ENCODE measurements around the gene UBE2H.
"Not testable (repeated sequence)": the region's sequence is repeated elsewhere in the genome, so short reads cannot be mapped to it uniquely, and the experiment has no call there.

Gene UBE2H

DNA sequence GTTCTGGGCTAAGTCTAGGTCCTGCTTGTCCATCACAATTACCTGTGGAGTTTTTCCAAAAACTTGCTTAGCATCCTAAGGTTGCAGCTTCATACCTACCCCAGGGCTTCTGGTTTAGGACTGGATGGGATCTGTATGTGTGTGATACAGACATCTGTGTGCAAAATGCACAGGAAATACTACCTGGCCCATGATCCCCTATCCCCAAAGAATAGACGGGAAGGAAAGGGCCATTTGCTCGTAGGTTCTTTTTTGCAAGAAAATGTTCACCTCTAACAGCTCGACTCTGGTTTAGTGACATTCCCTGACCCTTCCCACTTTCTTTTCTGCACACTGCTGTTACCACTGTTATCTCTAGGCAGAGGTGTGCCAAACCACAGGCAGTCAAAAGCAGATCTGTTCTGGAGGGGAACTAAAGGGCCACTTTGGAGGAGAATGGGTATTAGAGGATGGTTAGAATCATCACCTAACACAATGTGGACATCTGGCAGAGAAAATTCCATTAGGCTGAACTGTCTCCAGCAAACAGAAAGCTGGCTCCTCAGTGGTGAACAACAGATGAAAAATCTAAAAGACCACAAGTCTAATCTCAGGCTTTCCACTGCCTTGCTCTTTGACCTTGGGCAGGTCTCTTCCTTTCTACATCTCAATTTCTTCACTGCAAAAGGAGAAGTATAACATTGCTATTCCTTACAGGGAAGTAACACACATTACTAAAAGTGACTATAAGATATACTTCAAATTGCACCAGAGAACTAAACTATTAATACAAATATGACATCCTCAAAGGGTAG is 107.4 kb downstream of the UBE2H start:
- no peak for DNase-seq (ENCODE audit: low read depth in 1 of 2, low spot score in 1 of 2)

DNA sequence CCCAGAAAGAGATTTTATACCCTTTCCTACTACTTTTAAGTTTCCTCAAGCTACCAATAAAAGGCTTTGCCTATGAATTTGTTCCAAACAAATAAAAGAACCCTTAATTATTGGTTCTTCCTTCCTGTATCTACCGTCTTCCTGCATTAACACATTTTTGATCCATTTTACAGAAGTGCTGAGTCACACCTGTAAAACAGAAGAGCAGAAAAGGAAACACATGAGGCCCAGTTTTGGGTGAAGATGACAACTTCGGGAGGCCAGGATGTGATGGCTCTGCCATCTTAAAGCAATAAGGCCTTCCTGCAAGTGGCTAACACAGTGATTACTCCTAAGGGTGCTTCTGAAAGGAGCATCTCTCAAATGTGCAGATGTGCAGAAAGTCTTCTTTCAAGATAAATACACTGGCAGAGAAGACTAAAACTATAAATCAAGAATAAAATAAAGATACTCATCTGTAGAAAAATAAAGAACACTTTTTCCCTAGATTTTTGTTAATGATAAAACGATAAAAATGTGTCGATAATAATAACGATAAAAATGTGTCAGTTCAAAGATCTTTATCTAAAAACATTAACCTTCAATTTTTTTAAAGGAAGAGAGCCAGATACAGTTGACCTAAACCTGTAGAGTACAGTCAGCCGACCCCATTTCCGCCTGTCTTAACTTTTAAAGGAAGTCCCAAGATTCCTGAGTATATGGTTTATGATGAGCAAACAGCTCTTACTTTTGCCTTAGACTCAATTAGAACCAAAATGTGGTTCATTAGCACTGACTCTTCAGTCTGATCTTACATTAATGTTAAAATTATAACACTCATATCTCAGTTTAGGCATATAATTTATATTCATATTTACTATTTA is 108.6 kb downstream of the UBE2H start:
- no peak for DNase-seq (ENCODE audit: low read depth in 1 of 2, low spot score in 1 of 2)

DNA sequence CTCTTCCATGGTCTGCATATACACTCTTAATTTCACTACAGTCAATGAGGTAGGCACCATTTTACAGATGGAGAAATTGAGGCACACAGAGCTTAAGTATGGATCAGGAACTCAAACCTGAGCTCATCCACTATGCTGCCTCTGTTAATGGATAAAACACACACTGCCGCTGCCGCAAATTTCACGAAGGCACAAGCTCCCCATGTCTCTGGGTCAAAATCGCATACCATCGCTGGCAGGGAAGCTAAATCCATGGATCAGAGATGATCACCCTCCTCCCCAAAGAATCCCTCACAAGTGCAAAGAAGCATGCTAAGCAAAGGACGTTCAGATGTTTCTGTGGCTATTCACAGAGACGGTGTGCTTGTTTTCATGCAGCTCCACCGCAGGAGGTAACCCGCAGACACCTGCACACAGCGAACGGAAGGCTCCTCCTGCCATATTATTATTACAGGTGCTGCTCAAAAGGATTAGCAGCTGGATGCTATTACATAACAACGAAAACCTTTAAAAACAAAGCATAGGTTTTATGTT is 109.3 kb downstream of the UBE2H start:
- DNase-seq (ENCODE audit: low read depth in 1 of 2, low spot score in 1 of 2): no peak

DNA sequence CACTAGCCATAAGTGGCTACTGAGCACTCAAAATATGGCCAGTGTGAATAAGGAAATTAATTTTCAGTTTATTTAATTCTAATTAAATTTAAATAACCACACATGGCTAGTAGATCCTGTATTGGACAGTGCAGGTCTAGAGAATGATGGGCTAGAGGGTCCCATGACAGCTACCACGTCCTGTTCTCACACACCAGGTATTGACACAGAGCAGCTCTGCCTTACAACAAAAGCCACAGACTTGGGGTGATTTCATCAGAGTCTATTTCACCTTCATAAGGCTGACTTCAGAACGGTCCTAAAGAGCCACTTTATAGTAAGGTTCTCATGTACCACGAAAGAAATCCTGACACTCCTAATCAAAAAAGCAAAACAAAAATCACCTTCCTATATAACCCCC is 111.3 kb downstream of the UBE2H start:
- DNase-seq (ENCODE audit: low read depth in 1 of 2, low spot score in 1 of 2): no peak

DNA sequence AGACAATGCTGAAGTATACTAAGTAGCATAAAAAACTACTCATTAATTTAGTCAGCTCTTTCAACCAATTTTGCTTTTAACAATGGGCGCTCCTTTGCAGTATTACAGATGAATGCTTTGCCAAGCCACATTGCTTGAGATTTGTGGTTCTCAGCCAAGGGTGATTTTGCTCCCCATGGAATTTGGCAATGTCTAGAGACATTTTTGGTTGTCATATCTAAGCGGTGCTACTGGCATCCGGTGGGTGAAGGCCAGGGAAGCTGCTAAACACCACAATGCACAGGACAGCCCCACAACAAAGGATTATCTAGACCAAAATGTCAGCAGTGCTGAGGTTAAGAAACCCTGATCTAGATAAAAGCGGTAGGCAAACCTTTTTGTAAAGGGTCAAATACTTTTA is 112.0 kb downstream of the UBE2H start:
- no peak for DNase-seq (ENCODE audit: low read depth in 1 of 2, low spot score in 1 of 2)

DNA sequence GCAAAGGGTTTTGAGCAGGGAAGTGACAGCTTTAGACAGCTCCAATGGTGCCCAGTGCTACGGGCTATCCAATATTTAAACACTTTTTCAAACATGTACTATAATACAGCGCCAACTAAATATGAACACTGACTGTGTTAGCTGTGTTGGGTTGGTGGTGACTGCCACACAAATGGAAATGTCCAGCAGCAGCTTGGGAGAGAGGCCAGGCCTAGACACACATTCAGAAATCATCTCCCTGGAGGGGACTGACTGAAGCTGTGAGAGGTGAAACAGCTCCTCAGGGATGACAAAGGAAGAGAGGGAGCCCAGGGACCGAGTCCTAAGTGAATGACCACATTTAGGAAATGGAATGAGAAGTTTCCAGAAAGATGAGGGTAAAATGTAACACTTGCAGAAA is 115.8 kb downstream of the UBE2H start:
- DNase-seq (ENCODE audit: low read depth in 1 of 2, low spot score in 1 of 2): no peak

DNA sequence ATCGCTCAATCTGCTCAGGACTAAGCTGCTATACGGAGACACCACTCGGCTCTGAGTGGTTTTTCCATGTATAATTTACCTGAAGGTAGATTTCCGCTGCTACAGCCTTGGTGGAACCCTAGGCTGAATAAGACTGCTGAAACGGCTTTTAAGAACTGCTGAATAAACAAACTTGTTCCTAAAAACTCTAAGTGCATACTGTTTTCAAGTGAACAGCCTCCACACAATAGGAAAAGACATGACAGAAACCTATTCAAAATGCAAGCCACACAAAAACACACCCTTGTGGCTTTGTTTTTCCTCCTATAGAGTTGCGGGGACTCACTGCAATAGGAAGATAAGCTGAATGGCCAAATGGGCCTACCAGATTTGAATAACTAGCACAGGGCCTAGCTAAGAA is 117.2 kb downstream of the UBE2H start:
- DNase-seq (ENCODE audit: low read depth in 1 of 2, low spot score in 1 of 2): no peak

DNA sequence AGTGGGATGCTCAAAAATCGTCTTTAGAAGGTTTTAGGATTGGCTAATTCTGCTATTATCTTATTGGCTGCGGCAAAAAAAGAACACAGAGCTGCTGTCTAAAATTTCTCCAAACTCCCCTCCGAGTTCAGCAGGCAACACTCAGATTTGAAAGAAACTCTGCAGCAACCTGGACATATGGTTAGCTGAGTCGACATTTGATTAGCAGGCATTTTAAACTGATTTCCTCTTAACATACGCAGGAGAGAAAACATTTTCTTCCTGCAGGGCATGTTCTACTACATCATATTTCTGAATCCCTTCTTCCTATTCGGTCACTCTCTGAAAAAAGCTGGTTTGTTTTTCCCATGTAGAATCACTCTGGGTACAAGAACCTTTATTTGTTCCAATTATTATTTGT is 119.4 kb downstream of the UBE2H start:
- not testable (repeated sequence) for DNase-seq (ENCODE audit: low read depth in 1 of 2, low spot score in 1 of 2)

DNA sequence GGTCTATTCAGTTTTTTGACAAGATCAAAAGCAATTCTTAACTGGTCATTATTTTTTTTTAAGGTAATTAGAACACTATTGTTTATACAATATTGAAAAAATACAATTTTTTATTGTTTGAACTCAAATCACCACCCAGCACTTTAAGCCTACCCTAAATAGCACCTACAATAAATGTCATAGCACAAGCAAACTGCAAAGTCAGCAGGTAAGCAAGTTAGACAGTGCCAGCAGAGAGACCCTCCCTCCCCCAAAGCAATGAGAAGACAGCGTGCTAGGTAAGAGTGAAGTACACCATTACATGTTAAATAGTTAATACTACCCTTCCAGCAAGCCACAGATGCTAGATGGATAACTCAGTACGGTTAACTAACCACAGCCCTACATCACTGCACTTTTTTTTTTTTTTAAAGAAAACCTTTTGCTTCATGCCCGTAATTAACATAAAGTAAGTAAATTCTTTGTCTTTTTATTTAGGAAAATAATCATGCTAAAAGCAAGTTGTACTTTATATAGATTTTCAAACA is 120.0 kb downstream of the UBE2H start:
- no peak for DNase-seq (ENCODE audit: low read depth in 1 of 2, low spot score in 1 of 2)

DNA sequence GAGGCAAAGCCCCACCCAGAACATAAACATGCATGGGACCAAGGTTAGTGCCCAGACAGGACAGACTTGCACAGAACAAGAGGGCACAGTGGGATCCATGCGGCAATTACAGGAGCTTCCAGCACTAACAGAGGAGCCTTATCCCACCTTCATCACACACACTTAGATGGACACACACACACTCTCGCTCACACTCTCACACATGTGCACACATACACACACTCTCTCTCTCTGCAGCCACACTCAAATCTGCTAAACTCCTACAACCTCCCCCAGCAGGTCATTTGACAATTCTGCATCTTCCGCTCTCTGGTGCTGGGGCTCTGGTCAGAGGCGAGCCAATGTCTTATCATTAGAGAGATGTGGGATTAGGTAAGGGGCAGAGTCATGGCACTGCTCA is 120.5 kb downstream of the UBE2H start:
- DNase-seq (ENCODE audit: low read depth in 1 of 2, low spot score in 1 of 2): no peak

DNA sequence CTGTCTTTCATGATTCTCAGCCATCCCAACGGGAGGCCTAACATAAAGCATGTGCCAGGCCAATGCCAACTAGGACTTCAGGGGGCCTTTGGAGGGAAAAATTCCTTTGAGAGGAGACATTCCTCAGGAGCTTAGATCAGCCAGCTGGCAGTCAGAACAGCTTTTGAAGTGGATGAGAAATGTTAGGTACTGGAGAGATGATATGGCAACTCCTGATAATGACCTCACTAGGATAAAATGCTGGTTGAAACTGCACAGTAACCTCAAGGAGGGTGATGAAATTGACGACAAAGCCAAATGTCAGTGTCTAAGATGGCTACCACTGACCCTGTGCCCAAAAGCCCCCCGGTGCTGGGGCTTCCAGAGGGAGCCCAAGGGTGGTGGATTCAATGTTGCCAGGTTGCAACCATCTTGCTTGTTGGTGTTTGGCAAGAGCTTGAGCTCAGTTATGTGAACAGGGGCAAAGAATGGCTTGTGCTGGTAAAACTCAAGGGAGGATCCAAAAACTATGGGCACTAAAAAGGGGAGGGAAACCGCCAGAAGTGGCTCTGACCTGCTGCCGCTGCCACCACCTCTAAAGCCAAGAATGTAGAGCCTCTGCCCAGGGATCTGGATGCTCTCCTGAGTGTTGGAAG is 121.2 kb downstream of the UBE2H start:
- no peak for DNase-seq (ENCODE audit: low read depth in 1 of 2, low spot score in 1 of 2)

DNA sequence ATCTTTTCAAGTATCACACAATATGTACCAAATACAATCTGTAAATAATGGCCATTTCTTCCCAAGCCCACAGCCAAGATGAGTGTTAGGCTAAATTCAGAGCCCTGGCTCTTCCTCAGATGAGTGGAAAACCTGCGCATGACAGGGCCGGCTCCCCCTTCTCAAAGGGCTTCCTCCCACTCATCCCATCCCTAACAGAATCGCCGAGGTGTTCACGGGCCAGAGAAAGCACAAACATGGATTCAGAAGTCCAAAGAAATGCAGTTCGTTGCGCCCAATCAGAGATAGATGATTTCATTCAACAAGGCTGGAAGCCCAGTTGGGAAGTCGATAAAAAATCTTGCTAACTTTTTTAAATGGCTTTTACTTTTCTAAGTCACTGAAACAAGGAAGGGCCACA is 121.8 kb downstream of the UBE2H start:
- no peak for DNase-seq (ENCODE audit: low read depth in 1 of 2, low spot score in 1 of 2)

DNA sequence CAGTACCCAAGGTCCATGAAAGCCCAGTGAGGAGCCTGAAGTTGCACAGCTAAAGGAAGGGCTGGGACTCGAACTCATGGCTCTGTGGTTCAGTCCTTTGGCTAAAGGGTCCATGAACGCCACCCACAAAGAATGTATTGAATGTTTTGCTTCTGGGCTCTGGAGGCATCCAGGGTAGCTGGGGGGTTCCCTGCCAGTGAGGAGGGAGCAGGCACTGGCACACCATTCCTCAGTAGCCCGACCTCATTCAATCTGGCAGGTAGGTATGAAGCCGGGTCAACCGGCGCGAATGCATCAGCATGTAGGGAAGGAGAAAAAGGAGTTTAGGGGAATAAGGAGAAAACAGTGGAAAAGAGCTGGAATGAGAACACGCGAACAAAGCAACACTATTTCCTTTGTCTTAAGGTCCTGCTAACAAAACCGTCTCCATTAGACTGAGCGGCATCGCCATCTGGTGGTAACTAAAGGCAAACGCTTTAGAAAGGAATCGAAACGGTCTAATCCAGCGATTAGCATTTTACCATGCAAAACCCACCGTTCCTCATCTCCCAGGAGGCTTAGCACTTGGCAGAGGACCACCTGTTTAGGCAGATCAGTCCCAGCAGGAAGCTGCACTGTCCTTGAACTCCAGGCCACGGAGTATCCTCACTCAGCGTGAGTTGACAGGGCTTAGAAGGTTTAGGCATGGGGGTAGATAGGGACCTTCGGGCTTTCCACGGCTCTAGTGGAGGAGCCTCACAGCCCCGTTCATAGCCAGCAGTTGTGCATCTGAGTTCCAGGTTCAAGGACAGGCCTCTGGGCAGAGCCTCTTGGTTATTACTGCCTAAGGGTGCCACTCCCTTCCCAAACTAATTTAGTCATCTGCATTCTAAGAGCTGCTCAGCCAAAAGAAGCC is 122.8 kb downstream of the UBE2H start:
- peak; percentile 10 to 39 for DNase-seq (ENCODE audit: low read depth in 1 of 2, low spot score in 1 of 2)

DNA sequence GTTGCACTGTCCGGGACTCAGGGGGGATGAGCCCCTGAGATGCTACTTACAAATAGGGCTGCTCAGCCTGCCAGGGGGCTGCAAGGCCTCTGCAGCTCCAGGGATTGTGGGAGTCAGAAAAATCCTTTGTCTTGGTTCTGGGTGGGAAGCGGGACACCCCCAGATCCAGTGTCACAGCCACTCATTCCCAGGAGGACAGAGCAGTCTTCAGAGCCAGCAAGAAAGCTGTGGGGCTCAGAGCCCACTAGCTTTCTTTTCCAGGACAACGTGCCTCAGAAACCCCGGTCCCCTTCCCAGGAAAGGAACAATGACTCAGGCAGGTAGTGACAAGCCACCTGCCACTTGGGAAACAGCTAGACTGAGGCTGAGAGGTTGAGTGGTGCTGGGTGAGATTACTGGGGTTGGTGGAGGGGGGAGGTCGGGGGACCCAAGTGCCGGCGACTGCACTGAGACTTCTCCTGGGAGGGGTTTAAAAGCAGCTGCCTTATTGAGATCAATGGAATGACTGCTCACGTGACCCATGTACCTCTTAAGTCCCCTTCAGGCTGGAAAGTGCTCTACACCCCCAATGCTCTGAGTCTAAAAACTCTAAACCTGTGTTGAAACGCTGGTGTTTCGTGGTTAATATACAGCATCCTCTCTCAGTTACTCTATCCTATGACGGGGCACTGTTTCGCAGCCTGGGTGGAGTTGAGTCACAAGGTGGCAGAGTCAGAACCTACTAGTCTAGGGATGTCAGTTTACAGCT is 123.6 kb downstream of the UBE2H start:
- DNase-seq (ENCODE audit: low read depth in 1 of 2, low spot score in 1 of 2): no peak

DNA sequence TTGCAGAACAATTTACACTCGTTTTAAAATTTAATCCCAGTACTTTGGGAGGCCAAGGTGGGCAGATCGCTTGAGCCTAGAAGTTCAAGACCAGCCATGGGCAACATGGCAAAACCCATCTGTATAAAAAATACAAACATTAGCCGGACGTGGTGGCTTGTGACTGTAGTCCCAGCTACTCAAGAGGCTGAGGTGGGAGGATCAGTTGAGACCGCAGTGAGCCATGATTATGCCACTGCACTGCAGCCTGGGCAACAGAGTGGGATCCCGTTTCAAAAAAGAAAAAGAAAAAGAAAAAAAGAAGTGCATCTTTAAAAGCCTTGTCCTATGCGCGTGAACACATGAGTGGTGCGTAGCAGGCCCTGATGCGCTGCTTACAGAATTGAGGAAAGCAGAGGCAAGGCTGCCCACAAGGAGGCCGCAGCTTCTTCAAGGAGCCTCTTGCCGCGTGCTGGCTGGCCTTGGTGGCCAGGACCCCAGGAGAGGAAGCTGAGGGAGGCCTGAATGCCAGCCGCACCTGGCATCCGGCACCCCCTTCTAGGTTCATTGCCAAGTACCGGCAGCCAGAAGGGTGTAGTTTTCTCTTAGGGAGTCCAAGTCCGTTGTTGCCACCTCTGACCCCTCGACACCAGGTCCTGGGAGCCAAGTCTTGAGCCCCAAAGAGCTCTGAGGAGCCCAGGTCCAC is 124.5 kb downstream of the UBE2H start:
- DNase-seq (ENCODE audit: low read depth in 1 of 2, low spot score in 1 of 2): no peak

DNA sequence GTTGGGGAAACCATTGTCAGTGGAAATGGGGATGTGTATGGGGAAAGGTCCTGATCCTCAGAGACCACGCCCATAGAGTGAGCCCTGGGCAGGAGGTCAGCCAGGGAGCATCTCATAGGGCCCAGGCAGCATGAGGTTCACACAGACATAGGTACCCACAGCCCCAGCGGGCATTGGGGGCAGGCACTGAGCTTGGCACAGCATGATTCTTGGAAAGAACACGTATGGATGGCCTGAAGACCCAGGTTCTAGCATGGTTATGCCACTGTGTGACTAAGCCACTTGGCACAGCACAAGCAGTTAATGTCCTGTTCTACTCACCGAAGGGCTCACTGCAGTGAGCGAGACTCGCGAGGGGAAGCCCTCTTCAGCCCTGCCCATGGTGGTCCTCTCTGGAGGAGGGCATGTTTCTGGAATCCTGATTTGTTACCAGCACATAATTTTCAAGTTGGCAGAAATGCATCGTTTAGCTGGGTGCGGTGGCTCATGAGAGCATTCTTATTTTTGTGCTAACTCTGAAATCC is 125.2 kb downstream of the UBE2H start:
- no peak for DNase-seq (ENCODE audit: low read depth in 1 of 2, low spot score in 1 of 2)

DNA sequence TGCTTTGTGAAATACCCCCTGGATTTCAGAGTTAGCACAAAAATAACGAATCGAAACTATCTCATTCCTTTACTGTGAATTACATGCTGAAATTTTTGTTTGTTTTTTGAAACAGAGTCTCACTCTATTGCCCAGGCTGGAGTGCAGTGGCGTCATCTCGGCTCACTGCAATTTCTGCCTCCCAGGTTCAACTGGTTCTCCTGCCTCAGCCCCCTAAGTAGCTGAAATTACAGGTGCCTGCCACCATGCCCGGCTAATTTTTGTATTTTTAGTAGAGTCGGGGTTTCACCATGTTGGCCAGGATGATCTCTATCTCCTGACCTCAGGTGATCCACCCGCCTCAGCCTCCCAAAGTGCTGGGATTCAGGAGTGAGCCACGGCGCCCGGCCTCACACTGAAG is 125.9 kb downstream of the UBE2H start:
- DNase-seq (ENCODE audit: low read depth in 1 of 2, low spot score in 1 of 2): not testable (repeated sequence)

DNA sequence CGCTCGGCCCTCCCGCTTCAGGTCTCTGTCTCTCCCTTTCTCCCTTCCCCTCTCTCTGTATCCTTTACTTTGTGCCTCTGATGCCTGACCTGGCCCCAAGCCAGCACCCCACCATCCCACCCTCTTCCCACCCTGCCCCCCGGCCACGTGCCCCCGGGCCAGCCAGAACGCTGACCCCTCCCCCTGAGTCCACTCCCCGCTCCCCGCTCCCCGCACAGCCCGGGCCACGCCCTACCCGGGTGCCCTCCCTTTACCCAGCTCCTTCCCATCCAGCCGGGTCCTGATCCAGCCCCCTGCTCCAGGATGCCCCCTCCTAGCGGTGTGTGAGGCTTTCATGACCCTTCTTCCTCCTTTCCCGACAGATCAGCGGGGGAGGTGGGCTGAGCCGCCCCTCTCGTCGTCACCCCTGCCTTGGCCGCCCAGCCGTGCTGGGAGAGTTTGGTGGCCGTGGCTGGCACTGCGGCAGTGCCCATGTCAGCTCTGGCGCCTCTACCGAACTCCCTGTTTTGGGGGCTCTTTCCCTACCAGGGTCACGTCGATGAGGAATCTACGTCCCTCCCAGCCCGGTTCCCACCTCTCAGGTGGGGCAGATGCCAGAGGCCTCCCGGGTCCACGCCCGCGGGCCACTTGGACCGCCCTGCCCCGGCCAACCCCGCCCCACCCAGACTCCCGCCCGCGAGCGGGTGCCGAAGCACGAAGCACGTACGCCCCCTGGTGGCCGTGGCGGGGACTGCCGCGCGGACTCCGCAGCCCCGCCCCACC is 127.4 kb downstream of the UBE2H start:
- DNase-seq (ENCODE audit: low read depth in 1 of 2, low spot score in 1 of 2): peak; percentile 85 to 90
